Upper lobe of left lung (tissue), 4 donors: Measurements from ENCODE around the gene MYO9A.

Experiments
- EP300 ChIP-seq, 4 donors: sonication (generic); formaldehyde crosslinking; IDR thresholded peaks; one replicate each; pipeline ENCODE4 v1.5.1; 2017; ENCODE audit warnings: antibody characterized with exemption in 4 of 4, control low read depth in 2 of 4
- POLR2A ChIP-seq, 4 donors: fragments of 450-650 bp; IDR thresholded peaks; one replicate each; pipeline ENCODE4 v1.5.1; 2016 to 2017; ENCODE audit warnings: antibody characterized with exemption in 4 of 4, mild to moderate bottlenecking in 2 of 4
- TF ChIP-seq, protein P1 (sequence below), 6 experiments: fragments of 450-650 bp in 4 of 6; fragments of 200-600 bp in 2 of 6; sonication (generic) in 2 of 6; IDR thresholded peaks; one replicate each; pipeline ENCODE4 v1.5.1; 2016 to 2019; ENCODE audit warnings: antibody characterized with exemption in 6 of 6

DNA sequence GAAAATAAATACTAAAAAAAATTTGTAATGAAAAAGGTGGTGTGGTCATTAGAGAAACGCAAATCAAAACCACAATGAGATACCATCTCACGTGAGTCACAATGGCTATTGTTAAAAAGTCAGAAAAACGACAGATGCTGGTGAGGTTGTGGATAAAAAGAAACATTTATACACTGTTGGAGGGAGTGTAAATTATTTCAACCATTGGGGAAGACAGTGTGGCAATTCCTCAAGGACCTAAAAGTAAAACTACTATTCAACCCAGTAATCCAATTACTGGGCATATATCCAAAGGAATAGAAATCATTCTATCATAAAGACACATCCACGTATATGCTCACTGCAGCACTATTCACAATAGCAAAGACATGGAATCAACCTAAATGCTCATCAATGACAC, 120.3 kb downstream of the MYO9A start:
- TF ChIP-seq, protein P1, sequence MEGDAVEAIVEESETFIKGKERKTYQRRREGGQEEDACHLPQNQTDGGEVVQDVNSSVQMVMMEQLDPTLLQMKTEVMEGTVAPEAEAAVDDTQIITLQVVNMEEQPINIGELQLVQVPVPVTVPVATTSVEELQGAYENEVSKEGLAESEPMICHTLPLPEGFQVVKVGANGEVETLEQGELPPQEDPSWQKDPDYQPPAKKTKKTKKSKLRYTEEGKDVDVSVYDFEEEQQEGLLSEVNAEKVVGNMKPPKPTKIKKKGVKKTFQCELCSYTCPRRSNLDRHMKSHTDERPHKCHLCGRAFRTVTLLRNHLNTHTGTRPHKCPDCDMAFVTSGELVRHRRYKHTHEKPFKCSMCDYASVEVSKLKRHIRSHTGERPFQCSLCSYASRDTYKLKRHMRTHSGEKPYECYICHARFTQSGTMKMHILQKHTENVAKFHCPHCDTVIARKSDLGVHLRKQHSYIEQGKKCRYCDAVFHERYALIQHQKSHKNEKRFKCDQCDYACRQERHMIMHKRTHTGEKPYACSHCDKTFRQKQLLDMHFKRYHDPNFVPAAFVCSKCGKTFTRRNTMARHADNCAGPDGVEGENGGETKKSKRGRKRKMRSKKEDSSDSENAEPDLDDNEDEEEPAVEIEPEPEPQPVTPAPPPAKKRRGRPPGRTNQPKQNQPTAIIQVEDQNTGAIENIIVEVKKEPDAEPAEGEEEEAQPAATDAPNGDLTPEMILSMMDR (IDR thresholded peaks at IDR 0.05) = no peak
- no peak for TF ChIP-seq EP300 (IDR thresholded peaks at IDR 0.05)
- TF ChIP-seq POLR2A (IDR thresholded peaks at IDR 0.05) = no peak
